NCI-H1105 treated with DMSO at 0.1 percent for 48 hours (cell line): Measurements from ENCODE around the gene SYDE2.
"Not testable (repeated sequence)": the region's sequence is repeated elsewhere in the genome, so short reads cannot be mapped to it uniquely, and the experiment has no call there.

Experiments used
- DNase-seq: peaks from one replicate; lab custom pipeline; 2025; lab: John Stamatoyannopoulos, UW

Gene SYDE2

GRCh38 chr1:85166351-85166750 is 34.5 kb downstream of the SYDE2 start:
- DNase-seq, result no peak

- DNase-seq, result peak; percentile 2
These were observed 41.9 kb downstream of the SYDE2 start for GRCh38 chr1:85158910-85159309.

- no peak for DNase-seq
These were observed 43.4 kb downstream of the SYDE2 start for GRCh38 chr1:85157436-85157835.

GRCh38 chr1:85153149-85153891 is 47.5 kb downstream of the SYDE2 start:
- no peak for DNase-seq

- DNase-seq, result no peak
These were observed 49.4 kb downstream of the SYDE2 start for GRCh38 chr1:85151446-85151845.

- DNase-seq, result no peak
These were observed 51.0 kb downstream of the SYDE2 start for GRCh38 chr1:85149805-85150204.

- DNase-seq, result no peak
These were observed 52.1 kb downstream of the SYDE2 start for GRCh38 chr1:85148524-85149250.

- no peak for DNase-seq
These were observed 53.9 kb downstream of the SYDE2 start for GRCh38 chr1:85146972-85147359.

GRCh38 chr1:85146298-85146971 is 54.4 kb downstream of the SYDE2 start:
- not testable (repeated sequence) for DNase-seq

- no peak for DNase-seq
These were observed 56.5 kb downstream of the SYDE2 start for GRCh38 chr1:85144351-85144750.

GRCh38 chr1:85142753-85143152 is 58.1 kb downstream of the SYDE2 start:
- no peak for DNase-seq

- not testable (repeated sequence) for DNase-seq
These were observed 62.4 kb downstream of the SYDE2 start for GRCh38 chr1:85138439-85138838.

- DNase-seq, result peak; percentile 99
These were observed 63.2 kb downstream of the SYDE2 start for GRCh38 chr1:85137660-85138059.

GRCh38 chr1:85135392-85135798 is 65.4 kb downstream of the SYDE2 start:
- DNase-seq, result peak; percentile 75

- DNase-seq, result no peak
These were observed 66.0 kb downstream of the SYDE2 start for GRCh38 chr1:85134583-85135391.

GRCh38 chr1:85133565-85134159 is 67.2 kb downstream of the SYDE2 start:
- DNase-seq, result no peak

- DNase-seq, result no peak
These were observed 68.6 kb downstream of the SYDE2 start for GRCh38 chr1:85132078-85132720.

- no peak for DNase-seq
These were observed 72.5 kb downstream of the SYDE2 start for GRCh38 chr1:85128316-85128715.

GRCh38 chr1:85125891-85126290 is 74.9 kb downstream of the SYDE2 start:
- DNase-seq, result no peak

- DNase-seq, result peak; percentile 76
These were observed 76.7 kb downstream of the SYDE2 start for GRCh38 chr1:85124091-85124490.

GRCh38 chr1:85122169-85122568 is 78.6 kb downstream of the SYDE2 start:
- no peak for DNase-seq
